Bronchial epithelial cell (primary cell): Measurements from ENCODE around the gene COMMD7. TPM values are rescaled to one million over a fixed set of nuclear protein-coding genes. Genes with fewer than 3 reads are reported as not detected.

ENCODE experiments used
- DNase-seq: peaks from one replicate; pipeline ENCODE4 v3.0.0-alpha.2; 2010; ENCODE audit warnings: low read depth
- FAIRE-seq: peaks from 2 replicates; lab custom pipeline; 2011; peaks lifted over from hg19 to GRCh38; lab: Jason Lieb, UNC
- H3K27me3 ChIP-seq: 2 replicates; pipeline ENCODE4 v1.5.1; 2011; ENCODE audit warnings: low read length; ENCODE audit not compliant: control insufficient read depth, insufficient read depth
- H3K36me3 ChIP-seq: 2 replicates; pipeline ENCODE4 v1.5.1; 2011; ENCODE audit warnings: low read length; ENCODE audit not compliant: control insufficient read depth, insufficient read depth
- H3K4me3 ChIP-seq: 2 replicates; pipeline ENCODE4 v1.5.1; 2011; ENCODE audit warnings: mild to moderate bottlenecking, low read depth, low read length, control low read depth
- total RNA-seq: library from RNA; depleted of rRNA; stranded (reverse); fragments of >200 nt; gene quantifications from 2 replicates; pipeline ENCODE4 v1.2.1, GENCODE V29; 2014
- TF ChIP-seq, protein P1 (sequence below): IDR thresholded peaks from 2 replicates; pipeline ENCODE4 v1.5.1; 2011; ENCODE audit warnings: mild to moderate bottlenecking, moderate library complexity, low read length, control low read depth, inconsistent platforms; ENCODE audit not compliant: insufficient read depth, severe bottlenecking

COMMD7 gene
- total RNA-seq, 1 donor from 2014 or later: 10.5 TPM

GRCh38 chr20:32686530-32687179 is 56.6 kb downstream of the COMMD7 start:
- Histone ChIP-seq H3K36me3 (no peaks in the 10 kb centered on the region), H3K4me3 (no peak overlapping the region), H3K27me3 (no peaks in the 10 kb centered on the region)
- TF ChIP-seq, protein P1, sequence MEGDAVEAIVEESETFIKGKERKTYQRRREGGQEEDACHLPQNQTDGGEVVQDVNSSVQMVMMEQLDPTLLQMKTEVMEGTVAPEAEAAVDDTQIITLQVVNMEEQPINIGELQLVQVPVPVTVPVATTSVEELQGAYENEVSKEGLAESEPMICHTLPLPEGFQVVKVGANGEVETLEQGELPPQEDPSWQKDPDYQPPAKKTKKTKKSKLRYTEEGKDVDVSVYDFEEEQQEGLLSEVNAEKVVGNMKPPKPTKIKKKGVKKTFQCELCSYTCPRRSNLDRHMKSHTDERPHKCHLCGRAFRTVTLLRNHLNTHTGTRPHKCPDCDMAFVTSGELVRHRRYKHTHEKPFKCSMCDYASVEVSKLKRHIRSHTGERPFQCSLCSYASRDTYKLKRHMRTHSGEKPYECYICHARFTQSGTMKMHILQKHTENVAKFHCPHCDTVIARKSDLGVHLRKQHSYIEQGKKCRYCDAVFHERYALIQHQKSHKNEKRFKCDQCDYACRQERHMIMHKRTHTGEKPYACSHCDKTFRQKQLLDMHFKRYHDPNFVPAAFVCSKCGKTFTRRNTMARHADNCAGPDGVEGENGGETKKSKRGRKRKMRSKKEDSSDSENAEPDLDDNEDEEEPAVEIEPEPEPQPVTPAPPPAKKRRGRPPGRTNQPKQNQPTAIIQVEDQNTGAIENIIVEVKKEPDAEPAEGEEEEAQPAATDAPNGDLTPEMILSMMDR: no peak
- no peak for FAIRE-seq
- DNase-seq: no peak

DNA sequence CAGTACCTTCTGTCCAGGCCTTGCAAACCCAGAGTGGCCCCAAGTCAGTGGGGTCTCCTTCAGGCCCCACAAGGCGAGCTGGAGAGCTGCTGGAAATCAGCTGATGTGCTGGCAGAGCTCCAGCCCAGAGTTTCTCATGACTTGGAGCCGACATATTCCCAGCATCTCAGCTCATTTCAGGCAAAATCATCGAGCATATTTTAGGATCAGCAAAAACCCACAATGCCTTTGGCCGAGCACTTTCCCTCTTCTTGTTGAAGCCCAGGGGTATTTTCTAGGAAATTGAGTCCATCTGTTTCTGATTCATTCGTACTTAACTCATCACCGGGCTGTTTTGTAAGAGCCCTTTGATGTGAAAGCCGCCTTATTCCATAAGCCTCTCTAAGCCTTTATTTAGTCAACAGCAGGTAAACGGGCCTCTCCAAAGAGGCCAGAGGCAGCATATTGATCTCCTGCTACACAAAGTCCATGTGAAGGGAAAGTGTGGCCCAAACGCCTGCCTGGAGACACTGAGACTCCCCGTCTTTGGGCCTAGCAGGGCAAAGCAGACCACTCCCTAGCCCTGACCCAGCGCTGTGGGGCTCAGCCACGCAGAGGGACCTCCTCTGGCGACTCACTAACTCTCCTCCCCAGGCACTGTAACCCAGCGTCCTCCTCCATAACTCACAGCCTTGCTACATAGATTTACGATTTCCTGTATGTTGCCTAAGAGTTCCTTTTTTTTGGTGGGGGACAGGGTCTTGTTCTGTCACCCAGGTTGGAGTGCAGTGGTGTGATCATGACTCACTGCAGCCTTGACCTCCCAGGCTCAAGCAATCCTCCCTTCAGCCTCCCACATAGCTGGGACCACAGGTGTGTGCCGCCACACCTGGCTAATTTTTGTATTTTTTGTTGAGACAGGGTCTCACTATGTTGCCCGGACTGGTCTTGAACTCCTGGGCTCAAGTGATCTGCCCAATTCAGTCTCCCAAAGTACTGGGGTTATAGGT is 57.4 kb downstream of the COMMD7 start:
- FAIRE-seq (no peak), DNase-seq (peak; percentile 66)
- Histone ChIP-seq H3K27me3 (no peaks in the 10 kb centered on the region), H3K4me3 (no peak overlapping the region), H3K36me3 (no peaks in the 10 kb centered on the region)
- TF ChIP-seq, protein P1: no peak

DNA sequence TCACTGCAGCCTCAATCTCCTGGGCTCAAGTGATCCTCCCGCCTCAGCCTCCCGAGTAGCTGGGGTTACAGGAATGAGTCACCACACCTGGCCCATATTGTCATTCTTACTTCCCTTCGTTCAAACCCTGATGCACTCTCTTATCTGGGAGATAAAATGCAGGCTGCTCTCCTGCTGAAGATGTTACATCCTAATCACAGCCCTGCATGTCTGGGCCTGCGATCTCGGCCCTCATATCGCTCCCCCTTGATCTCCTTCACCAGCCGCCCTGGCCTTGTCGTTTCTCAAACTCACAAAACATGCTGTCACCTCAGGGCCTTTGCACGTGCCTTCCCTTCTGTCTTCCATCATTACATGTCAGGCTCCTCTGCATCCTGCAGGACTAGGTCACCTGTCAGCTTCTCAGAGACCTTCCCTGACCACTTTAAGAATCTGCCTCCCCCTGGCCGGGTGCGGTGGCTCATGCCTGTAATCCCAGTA is 60.7 kb downstream of the COMMD7 start:
- FAIRE-seq (no peak), DNase-seq (no peak)
- Histone ChIP-seq H3K36me3 (no peaks in the 10 kb centered on the region), H3K27me3 (no peaks in the 10 kb centered on the region), H3K4me3 (no peak overlapping the region)
- TF ChIP-seq, protein P1: no peak

GRCh38 chr20:32681175-32682084 is 61.8 kb downstream of the COMMD7 start:
- no peaks in the 10 kb centered on the region for H3K27me3 ChIP-seq
- peak; percentile 70 for DNase-seq
- H3K4me3 ChIP-seq: no peak overlapping the region
- TF ChIP-seq, protein P1: no peak
- no peaks in the 10 kb centered on the region for H3K36me3 ChIP-seq
- no peak for FAIRE-seq

DNA sequence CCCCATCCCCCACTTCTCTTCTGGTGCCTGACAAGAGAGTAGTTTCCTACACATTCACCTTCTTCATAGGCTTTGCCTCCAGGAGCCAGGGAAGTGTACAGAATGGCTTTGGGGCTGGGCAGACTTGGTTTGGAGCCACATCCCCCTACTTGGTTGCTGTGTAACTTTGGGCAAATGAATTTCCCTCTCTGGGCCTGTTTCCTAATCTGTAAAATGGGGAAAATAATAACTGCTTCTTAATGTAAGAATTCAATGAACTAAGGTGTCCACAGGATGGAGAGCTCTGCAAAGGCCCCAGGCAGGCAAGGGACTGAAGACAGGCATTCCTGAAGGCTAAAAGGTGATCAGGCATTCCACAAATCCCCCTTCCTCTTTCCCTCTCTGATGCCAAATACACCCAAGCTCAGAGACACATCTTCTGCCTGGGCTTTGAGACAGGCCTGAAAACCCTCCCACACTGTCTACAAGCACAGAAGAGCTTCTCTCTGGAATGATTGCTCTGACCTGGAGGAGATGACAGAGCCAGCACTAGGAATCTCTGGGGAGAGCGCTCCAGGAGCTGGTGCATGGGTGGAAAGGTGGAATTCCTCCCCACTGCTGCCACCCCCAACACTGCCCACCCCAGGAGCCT is 62.6 kb downstream of the COMMD7 start:
- H3K4me3 ChIP-seq: no peak overlapping the region
- FAIRE-seq: no peak
- TF ChIP-seq, protein P1: no peak

More for the DNA sequence above, 62.6 kb downstream of the COMMD7 start:
- Histone ChIP-seq H3K36me3 (no peaks in the 10 kb centered on the region), H3K27me3 (no peaks in the 10 kb centered on the region)
- no peak for DNase-seq
